ENCODE results near the gene MDM2. TPM values are rescaled to one million over a fixed set of nuclear protein-coding genes. Genes with fewer than 3 reads are reported as not detected.

Gene MDM2
- total RNA-seq, 4 donors from 2014 or later: 99.8 to 117 (median 107) TPM

DNA sequence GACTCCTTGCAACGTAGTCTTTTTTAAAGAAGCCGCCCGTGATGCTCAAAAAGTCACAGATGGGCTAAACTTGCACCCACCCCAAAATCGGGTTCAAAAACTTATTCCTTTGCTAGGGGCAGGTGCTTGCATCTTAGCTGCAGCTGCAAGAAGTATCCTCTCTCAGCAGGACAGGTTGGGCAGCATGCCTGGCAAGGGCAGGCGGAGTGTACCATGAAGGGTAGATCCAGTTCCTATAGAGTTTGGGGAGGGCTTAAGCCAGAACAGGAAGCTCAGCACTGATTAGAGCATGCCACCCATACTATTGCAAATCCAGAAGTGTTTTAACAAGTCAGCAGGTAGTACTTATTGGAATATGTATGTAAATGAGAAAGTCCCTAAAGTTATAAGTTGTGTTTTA is 76.3 kb downstream of the MDM2 start:
- TF ChIP-seq, protein P1, sequence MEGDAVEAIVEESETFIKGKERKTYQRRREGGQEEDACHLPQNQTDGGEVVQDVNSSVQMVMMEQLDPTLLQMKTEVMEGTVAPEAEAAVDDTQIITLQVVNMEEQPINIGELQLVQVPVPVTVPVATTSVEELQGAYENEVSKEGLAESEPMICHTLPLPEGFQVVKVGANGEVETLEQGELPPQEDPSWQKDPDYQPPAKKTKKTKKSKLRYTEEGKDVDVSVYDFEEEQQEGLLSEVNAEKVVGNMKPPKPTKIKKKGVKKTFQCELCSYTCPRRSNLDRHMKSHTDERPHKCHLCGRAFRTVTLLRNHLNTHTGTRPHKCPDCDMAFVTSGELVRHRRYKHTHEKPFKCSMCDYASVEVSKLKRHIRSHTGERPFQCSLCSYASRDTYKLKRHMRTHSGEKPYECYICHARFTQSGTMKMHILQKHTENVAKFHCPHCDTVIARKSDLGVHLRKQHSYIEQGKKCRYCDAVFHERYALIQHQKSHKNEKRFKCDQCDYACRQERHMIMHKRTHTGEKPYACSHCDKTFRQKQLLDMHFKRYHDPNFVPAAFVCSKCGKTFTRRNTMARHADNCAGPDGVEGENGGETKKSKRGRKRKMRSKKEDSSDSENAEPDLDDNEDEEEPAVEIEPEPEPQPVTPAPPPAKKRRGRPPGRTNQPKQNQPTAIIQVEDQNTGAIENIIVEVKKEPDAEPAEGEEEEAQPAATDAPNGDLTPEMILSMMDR (IDR thresholded peaks at IDR 0.05; ENCODE audit: low read depth): no peak

GRCh38 chr12:68885381-68885780 is 77.4 kb downstream of the MDM2 start:
- TF ChIP-seq, protein P1 (IDR thresholded peaks at IDR 0.05; ENCODE audit: low read depth): no peak

GRCh38 chr12:68886636-68887572 is 78.9 kb downstream of the MDM2 start:
- TF ChIP-seq, protein P1 (IDR thresholded peaks at IDR 0.05; ENCODE audit: low read depth): no peak

DNA sequence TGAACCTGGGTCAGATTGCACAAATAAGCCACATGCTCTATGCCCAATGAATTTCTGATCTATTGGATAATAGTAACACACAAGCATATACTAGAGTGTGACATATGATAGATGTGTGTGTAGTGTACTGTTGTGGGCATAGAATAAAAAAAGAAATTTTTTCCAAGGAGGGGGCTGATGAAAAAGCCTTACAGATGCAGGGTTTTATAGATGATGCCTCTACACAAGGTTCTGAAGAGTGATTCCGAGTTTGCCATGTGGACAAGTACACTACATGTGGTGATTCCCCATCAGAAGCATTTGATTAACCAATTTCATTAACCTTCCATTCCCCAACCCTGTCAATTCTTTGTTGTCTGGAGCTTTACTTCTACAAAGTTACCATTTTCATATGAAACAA is 79.7 kb downstream of the MDM2 start:
- TF ChIP-seq, protein P1 (IDR thresholded peaks at IDR 0.05; ENCODE audit: low read depth): no peak

DNA sequence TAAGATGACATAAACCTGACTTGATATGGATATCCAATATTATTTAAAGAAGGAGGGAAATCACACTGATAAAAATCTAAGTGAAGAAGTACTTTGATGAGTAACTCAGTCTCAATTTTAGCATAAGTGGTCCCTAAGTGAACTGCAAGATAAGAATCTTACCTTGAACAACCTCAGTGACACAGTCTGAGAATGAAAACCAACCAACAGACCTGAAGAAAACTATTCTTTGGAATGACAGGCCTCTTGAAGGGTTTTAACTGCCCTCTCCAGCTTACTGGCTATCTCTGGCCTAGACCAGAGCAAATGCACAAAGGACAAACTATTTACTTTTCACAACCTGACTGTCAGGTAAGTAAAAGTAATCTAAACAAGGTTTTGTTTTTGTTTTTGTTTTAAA is 80.3 kb downstream of the MDM2 start:
- TF ChIP-seq, protein P1 (IDR thresholded peaks at IDR 0.05; ENCODE audit: low read depth): no peak

GRCh38 chr12:68890701-68891113 is 82.7 kb downstream of the MDM2 start:
- TF ChIP-seq, protein P1 (IDR thresholded peaks at IDR 0.05; ENCODE audit: low read depth): no peak

DNA sequence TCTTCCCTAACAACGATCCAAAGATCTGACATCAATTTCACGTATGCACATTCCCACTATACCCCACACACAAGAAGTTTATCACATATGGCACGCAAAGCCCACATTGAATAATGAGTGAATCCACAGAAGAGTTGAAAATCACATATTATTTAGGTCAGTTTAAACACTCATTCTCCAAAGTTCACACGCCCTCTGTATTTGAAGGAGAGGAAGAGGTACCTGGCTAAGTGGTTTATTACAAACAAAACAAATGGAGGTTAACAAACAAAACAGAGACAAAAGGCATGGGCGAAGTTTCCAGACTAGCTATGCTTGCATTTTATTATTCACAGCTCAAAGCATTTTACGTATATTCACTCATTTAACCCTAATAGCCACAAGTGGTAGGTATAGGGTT is 83.2 kb downstream of the MDM2 start:
- TF ChIP-seq, protein P1 (IDR thresholded peaks at IDR 0.05; ENCODE audit: low read depth): no peak
